Keratinocyte (primary cell): ENCODE data around the gene NR2F1. TPM values are rescaled to one million over a fixed set of nuclear protein-coding genes. Genes with fewer than 3 reads are reported as not detected.

Experiments used
- DNase-seq: peaks from one replicate; pipeline ENCODE4 v3.0.0-alpha.2; 2011; ENCODE audit warnings: low read depth, missing footprints, low spot score
- FAIRE-seq: peaks from 2 replicates; lab custom pipeline; 2011; peaks lifted over from hg19 to GRCh38; lab: Jason Lieb, UNC
- H2AFZ ChIP-seq: 2 replicates; pipeline ENCODE4 v1.6.0; 2012; ENCODE audit warnings: low read length, control low read depth, inconsistent platforms; ENCODE audit not compliant: control insufficient read depth
- H3K27ac ChIP-seq: 2 replicates; pipeline ENCODE4 v1.5.1; 2011; ENCODE audit warnings: low read length; ENCODE audit not compliant: control insufficient read depth, insufficient read depth
- H3K27me3 ChIP-seq: 3 replicates; pipeline ENCODE4 v1.6.0; 2011; ENCODE audit warnings: low read length; ENCODE audit not compliant: control insufficient read depth, insufficient read depth; ENCODE audit errors: extremely low read depth
- H3K36me3 ChIP-seq, 2 experiments: 2 replicates in 1 of 2; 3 replicates in 1 of 2; pipeline ENCODE4 v1.5.1; 2011; ENCODE audit warnings: low read length in 2 of 2, mild to moderate bottlenecking in 1 of 2; ENCODE audit not compliant: control insufficient read depth in 2 of 2, insufficient read depth in 2 of 2; ENCODE audit errors: extremely low read depth in 1 of 2
- H3K4me1 ChIP-seq: 3 replicates; pipeline ENCODE4 v1.5.1; 2011; ENCODE audit warnings: low read length; ENCODE audit not compliant: control insufficient read depth, insufficient read depth; ENCODE audit errors: extremely low read depth
- H3K4me2 ChIP-seq: 3 replicates; pipeline ENCODE4 v1.6.0; 2011; ENCODE audit warnings: low read depth, low read length; ENCODE audit not compliant: control insufficient read depth, insufficient read depth; ENCODE audit errors: extremely low read depth
- H3K4me3 ChIP-seq, 3 experiments: fragments of 200-600 bp in 1 of 3; sonication (generic) in 1 of 3; 2 replicates in 2 of 3; 3 replicates in 1 of 3; pipeline ENCODE4 v1.5.1; 2011 to 2016; ENCODE audit warnings: low read length in 3 of 3, mild to moderate bottlenecking in 3 of 3, control low read depth in 2 of 3, inconsistent platforms in 1 of 3, low read depth in 1 of 3, mixed read lengths in 1 of 3, mixed run types in 1 of 3, moderate library complexity in 1 of 3; ENCODE audit not compliant: control insufficient read depth in 2 of 3, insufficient read depth in 2 of 3; ENCODE audit errors: extremely low read depth in 1 of 3
- H3K79me2 ChIP-seq: 2 replicates; pipeline ENCODE4 v1.6.0; 2012; ENCODE audit warnings: low read length; ENCODE audit not compliant: control insufficient read depth, insufficient read depth
- H3K9ac ChIP-seq: 3 replicates; pipeline ENCODE4 v1.6.0; 2011; ENCODE audit warnings: low read length; ENCODE audit not compliant: control insufficient read depth, insufficient read depth; ENCODE audit errors: extremely low read depth
- H3K9me1 ChIP-seq: 3 replicates; pipeline ENCODE4 v1.6.0; 2011; ENCODE audit warnings: low read length; ENCODE audit not compliant: control insufficient read depth, insufficient read depth; ENCODE audit errors: extremely low read depth
- H3K9me3 ChIP-seq: 2 replicates; pipeline ENCODE4 v1.5.1; 2012; ENCODE audit warnings: low read depth, low read length; ENCODE audit not compliant: control insufficient read depth
- H4K20me1 ChIP-seq: 3 replicates; pipeline ENCODE4 v1.6.0; 2011; ENCODE audit warnings: low read length; ENCODE audit not compliant: control insufficient read depth, insufficient read depth; ENCODE audit errors: extremely low read depth
- EZH2 ChIP-seq: IDR thresholded peaks from one replicate; pipeline ENCODE4 v1.6.1; 2012; ENCODE audit warnings: inconsistent platforms, mild to moderate bottlenecking, low read length, moderate library complexity
- dilution Hi-C: fragments of 300-500 bp; cut with MboI; formaldehyde crosslinking; loops from one replicate; pipeline ENCODE4 v1.7.0; 2020; ENCODE audit warnings: low sequenced_read_pairs; ENCODE audit not compliant: extremely low pct_ligation_motif_present
- polyA plus RNA-seq, 5 experiments: library from polyadenylated mRNA; depleted of rRNA in 3 of 5; stranded (reverse) in 3 of 5; stranded (forward) in 1 of 5; unstranded in 1 of 5; fragments of >200 nt; gene quantifications; 1 replicate in 1 of 5; 2 replicates in 3 of 5; 3 replicates in 1 of 5; pipeline versions ENCODE4 v1.2.1 to v1.2.3, GENCODE V29; 2011 to 2012; ENCODE audit warnings: missing spikeins in 2 of 5, low read depth in 1 of 5, low replicate concordance in 1 of 5
- TF ChIP-seq, protein P1 (sequence below), 3 experiments: IDR thresholded peaks in 1 of 3; conservative IDR thresholded peaks in 1 of 3; optimal IDR thresholded peaks in 1 of 3; 2 replicates in 2 of 3; 3 replicates in 1 of 3; pipeline versions ENCODE3 to v1.5.1; 2011; ENCODE audit warnings: low read length in 3 of 3, mild to moderate bottlenecking in 3 of 3, moderate library complexity in 2 of 3, control low read depth in 1 of 3, inconsistent platforms in 1 of 3; ENCODE audit not compliant: insufficient read depth in 2 of 3; ENCODE audit errors: extremely low read depth in 1 of 3

NR2F1 gene
- polyA plus RNA-seq, 1 donor (not counting 4 experiments of a cell fraction or from before 2014, with no cell fraction given), result not detected

DNA sequence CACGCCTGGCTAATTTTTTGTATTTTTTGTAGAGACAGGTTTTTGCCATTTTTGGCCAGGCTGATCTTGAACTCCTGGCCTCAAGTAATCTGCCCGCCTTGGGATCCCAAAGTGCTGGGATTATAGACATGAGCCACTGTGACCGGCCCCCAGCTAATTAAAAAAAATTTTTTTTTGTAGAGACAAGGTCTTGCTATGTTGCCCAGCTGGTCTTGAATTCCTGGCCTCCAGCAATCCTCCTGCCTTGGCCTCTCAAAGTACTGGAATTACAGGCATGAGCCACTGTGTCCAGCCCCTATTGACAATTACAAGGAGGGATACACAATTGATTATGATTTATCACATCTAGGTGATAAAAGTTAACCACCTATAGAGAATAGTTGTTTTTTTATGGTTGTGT is 59.5 kb downstream of the NR2F1 start:
- H3K79me2 ChIP-seq, result no peaks in the 10 kb centered on the region
- H3K36me3 ChIP-seq, result no peaks in the 10 kb centered on the region
- H4K20me1 ChIP-seq, result no peaks in the 10 kb centered on the region
- dilution Hi-C loops, result no loop called here
- FAIRE-seq, result no peak
- H3K4me1 ChIP-seq, result no peaks in the 10 kb centered on the region
- H3K9me3 ChIP-seq, result no peaks in the 10 kb centered on the region
- H2AFZ ChIP-seq, result no peak overlapping the region
- DNase-seq, result no peak
- no peak overlapping the region for H3K4me3 ChIP-seq
- H3K9ac ChIP-seq, result no peak overlapping the region
- H3K4me2 ChIP-seq, result no peak overlapping the region
- no peak for TF ChIP-seq EZH2
- TF ChIP-seq, protein P1, sequence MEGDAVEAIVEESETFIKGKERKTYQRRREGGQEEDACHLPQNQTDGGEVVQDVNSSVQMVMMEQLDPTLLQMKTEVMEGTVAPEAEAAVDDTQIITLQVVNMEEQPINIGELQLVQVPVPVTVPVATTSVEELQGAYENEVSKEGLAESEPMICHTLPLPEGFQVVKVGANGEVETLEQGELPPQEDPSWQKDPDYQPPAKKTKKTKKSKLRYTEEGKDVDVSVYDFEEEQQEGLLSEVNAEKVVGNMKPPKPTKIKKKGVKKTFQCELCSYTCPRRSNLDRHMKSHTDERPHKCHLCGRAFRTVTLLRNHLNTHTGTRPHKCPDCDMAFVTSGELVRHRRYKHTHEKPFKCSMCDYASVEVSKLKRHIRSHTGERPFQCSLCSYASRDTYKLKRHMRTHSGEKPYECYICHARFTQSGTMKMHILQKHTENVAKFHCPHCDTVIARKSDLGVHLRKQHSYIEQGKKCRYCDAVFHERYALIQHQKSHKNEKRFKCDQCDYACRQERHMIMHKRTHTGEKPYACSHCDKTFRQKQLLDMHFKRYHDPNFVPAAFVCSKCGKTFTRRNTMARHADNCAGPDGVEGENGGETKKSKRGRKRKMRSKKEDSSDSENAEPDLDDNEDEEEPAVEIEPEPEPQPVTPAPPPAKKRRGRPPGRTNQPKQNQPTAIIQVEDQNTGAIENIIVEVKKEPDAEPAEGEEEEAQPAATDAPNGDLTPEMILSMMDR (optimal IDR thresholded peaks at IDR 0.05 in 1 of 3, IDR thresholded peaks at IDR 0.05 in 1 of 3, conservative IDR thresholded peaks at IDR 0.05 in 1 of 3; ENCODE audit: extremely low read depth in 1 of 3, insufficient read depth in 2 of 3, low read length in 3 of 3), result no peak
- no peak overlapping the region for H3K27ac ChIP-seq
- H3K27me3 ChIP-seq, result no peaks in the 10 kb centered on the region
- no peaks in the 10 kb centered on the region for H3K9me1 ChIP-seq

Other genes starting within 250 kb of the NR2F1 start
- gene NR2F1-AS1, start 2.0 kb upstream of the NR2F1 start, polyA plus RNA-seq, result 0.06 to 0.33 TPM (median 0.25 TPM) in 3 replicates
- 0.04 to 0.09 TPM in 2 of 3 replicates, not detected in the other for gene POU5F2, start 158.4 kb downstream of the NR2F1 start, polyA plus RNA-seq